B cell (primary cell): ENCODE results near the gene LYSMD1. TPM values are rescaled to one million over a fixed set of nuclear protein-coding genes. Genes with fewer than 3 reads are reported as not detected.
A peak's percentile ranks its signal among the peaks of the same experiment; 100 is the strongest.

Source experiments
- ATAC-seq: fragments of 200-7000 bp; cut with Tn5 transposase; one replicate; pipeline ENCODE4 v1.10.0; 2021; ENCODE audit warnings: low read depth, mild to moderate bottlenecking, moderate number of reproducible peaks, moderate library complexity
- CTCF ChIA-PET: fragments of 350-600 bp; sonication (Branson Sonifier 250); formaldehyde crosslinking; loops from one replicate; lab custom pipeline; 2021; ENCODE audit warnings: antibody characterized with exemption, inconsistent platforms; lab: Charles Lee
- POLR2A ChIA-PET: fragments of 350-600 bp; sonication (Branson Sonifier 250); formaldehyde crosslinking; loops from one replicate; lab custom pipeline; 2021; ENCODE audit warnings: antibody characterized with exemption; lab: Charles Lee
- DNase-seq: peaks from one replicate; pipeline ENCODE4 v3.0.0; 2013
- H2AFZ ChIP-seq: 2 replicates; pipeline ENCODE4 v1.6.1; 2012; ENCODE audit warnings: mild to moderate bottlenecking, low read depth, low read length; ENCODE audit not compliant: insufficient read depth, poor library complexity, severe bottlenecking
- H3K27ac ChIP-seq, 2 donors: 1 replicate in 1 of 2; 2 replicates in 1 of 2; pipeline ENCODE4 v1.5.1; 2012 to 2013; ENCODE audit warnings: low read length in 2 of 2, mild to moderate bottlenecking in 2 of 2, moderate library complexity in 1 of 2
- H3K27me3 ChIP-seq, 4 experiments: fragments of 200-600 bp in 1 of 4; sonication (generic) in 1 of 4; replicated peaks in 1 of 4; 1 replicate in 2 of 4; 2 replicates in 2 of 4; pipeline versions ENCODE4 v1.6.1 to v1.7.0; 2013 to 2016; ENCODE audit warnings: low read length in 3 of 4, mild to moderate bottlenecking in 2 of 4, mixed read lengths in 1 of 4, moderate library complexity in 1 of 4; ENCODE audit not compliant: insufficient read depth in 4 of 4, control insufficient read depth in 3 of 4; ENCODE audit errors: control extremely low read depth in 1 of 4
- H3K36me3 ChIP-seq, 2 experiments: replicated peaks in 1 of 2; 1 replicate in 1 of 2; 2 replicates in 1 of 2; pipeline versions ENCODE4 v1.6.1 to v1.7.1; 2013; ENCODE audit warnings: low read length in 1 of 2; ENCODE audit not compliant: insufficient read depth in 2 of 2, control insufficient read depth in 1 of 2; ENCODE audit errors: control extremely low read depth in 1 of 2, extremely low read depth in 1 of 2
- H3K4me1 ChIP-seq, 2 donors: fragments of 200-600 bp in 1 of 2; sonication (generic) in 1 of 2; 1 replicate in 1 of 2; 2 replicates in 1 of 2; pipeline versions ENCODE4 v1.5.1 to v1.6.1; 2013 to 2017; ENCODE audit warnings: low read length in 2 of 2; ENCODE audit not compliant: control insufficient read depth in 2 of 2, insufficient read depth in 2 of 2
- H3K4me2 ChIP-seq: replicated peaks from 2 replicates; pipeline ENCODE3; 2012; ENCODE audit warnings: mild to moderate bottlenecking, low read depth, low read length; ENCODE audit not compliant: poor library complexity, severe bottlenecking
- H3K4me3 ChIP-seq, 5 experiments: fragments of 200-600 bp in 1 of 5; sonication (generic) in 1 of 5; 1 replicate in 3 of 5; 2 replicates in 2 of 5; pipeline versions ENCODE4 v1.5.1 to v1.7.0; 2011 to 2016; ENCODE audit warnings: low read length in 4 of 5, mild to moderate bottlenecking in 4 of 5, low read depth in 2 of 5, control low read depth in 1 of 5, moderate library complexity in 1 of 5; ENCODE audit not compliant: insufficient read depth in 1 of 5; ENCODE audit errors: control extremely low read depth in 1 of 5, extremely low read depth in 1 of 5
- H3K79me2 ChIP-seq: fragments of 200-600 bp; sonication (generic); one replicate; pipeline ENCODE4 v1.6.0; 2016; ENCODE audit warnings: low read length; ENCODE audit not compliant: control insufficient read depth, insufficient read depth
- H3K9ac ChIP-seq: fragments of 200-600 bp; sonication (generic); 2 replicates; pipeline ENCODE4 v1.6.1; 2017; ENCODE audit warnings: mild to moderate bottlenecking, low read length, moderate library complexity
- H3K9me3 ChIP-seq, 3 donors: one replicate each; pipeline versions ENCODE4 v1.6.1 to v1.7.1; 2013; ENCODE audit warnings: low read length in 2 of 3; ENCODE audit not compliant: control insufficient read depth in 2 of 3, insufficient read depth in 1 of 3; ENCODE audit errors: control extremely low read depth in 1 of 3
- H4K20me1 ChIP-seq: 2 replicates; pipeline ENCODE4 v1.6.0; 2012; ENCODE audit warnings: mild to moderate bottlenecking, low read length; ENCODE audit not compliant: insufficient read depth, control insufficient read depth, poor library complexity, severe bottlenecking
- H3K27ac Mint-ChIP-seq: one replicate; pipeline ENCODE4 v1.8.0; 2021; ENCODE audit warnings: mixed read lengths
- H3K27me3 Mint-ChIP-seq: one replicate; pipeline ENCODE4 v1.8.0; 2021; ENCODE audit warnings: mixed read lengths
- H3K4me1 Mint-ChIP-seq: one replicate; pipeline ENCODE4 v1.8.0; 2021; ENCODE audit warnings: mixed read lengths
- H3K4me3 Mint-ChIP-seq: one replicate; pipeline ENCODE4 v1.8.0; 2021; ENCODE audit warnings: mixed read lengths
- H3K9me3 Mint-ChIP-seq: one replicate; pipeline ENCODE4 v1.8.0; 2022; ENCODE audit warnings: mixed read lengths; ENCODE audit not compliant: insufficient read depth
- CTCF ChIP-seq: fragments of 200-600 bp; IDR thresholded peaks from one replicate; pipeline ENCODE4 v1.8.0; 2022; ENCODE audit warnings: antibody characterized with exemption, mild to moderate bottlenecking
- EZH2 ChIP-seq: IDR thresholded peaks from 2 replicates; pipeline ENCODE4 v1.6.1; 2012; ENCODE audit warnings: borderline replicate concordance, low read depth, mild to moderate bottlenecking, moderate library complexity, low read length; ENCODE audit not compliant: insufficient read depth, poor library complexity, severe bottlenecking
- WGBS: methylation state at CpG from one replicate; pipeline ENCODE4 v1.1.5; 2013; ENCODE audit warnings: missing lambda C conversion rate; ENCODE audit not compliant: insufficient coverage; 5-methylcytosine and 5-hydroxymethylcytosine counted together
- intact Hi-C: fragments of 100-400 bp; cut with micrococcal nuclease; formaldehyde crosslinking; loops from one replicate; pipeline ENCODE4 v1.10.0; 2022
- polyA plus RNA-seq: library from polyadenylated mRNA; depleted of rRNA; stranded (reverse); fragments of >200 nt; gene quantifications from 2 replicates; pipeline ENCODE4 v1.2.3, GENCODE V29; 2012
- total RNA-seq, 2 donors: library from RNA; stranded (reverse); fragments of 120-200 nt in 1 of 2; gene quantifications; 1 replicate in 1 of 2; 2 replicates in 1 of 2; pipeline versions ENCODE4 v1.2.3 to v1.2.4, GENCODE V29; 2013 to 2022

The LYSMD1 gene
- total and polyA plus RNA-seq, 2 donors (not counting 1 experiment from before 2014, with no cell fraction given) = 1.4 to 5.8 TPM

GRCh38 chr1:151166505-151166956 lies 829 bp upstream of the LYSMD1 start:
- no peaks in the 10 kb centered on the region for H3K27me3 Mint-ChIP-seq
- peak overlapping the region; percentile 92 for H3K4me3 Mint-ChIP-seq
- ChIA-PET CTCF (interaction anchor here (1.0 to 2.7 kb wide), 4 partner anchors 9 to 173 kb away, joined by 3 to 9 read pairs (median 6); partner anchors contain the start of gene TNFAIP8L2), POLR2A (interaction anchor here (0.6 to 1.6 kb wide), 5 partner anchors 10 to 88 kb away, joined by 3 to 8 read pairs (median 4); partner anchors contain the start of genes PSMD4, TNFAIP8L2 and VPS72)
- Histone ChIP-seq H3K9me3 (no peaks in the 10 kb centered on the region), H3K4me2 (peak overlapping the region; percentile 91), H3K27ac (peak overlapping the region; percentile 26 to 80), H3K27me3 (no peaks in the 10 kb centered on the region), H3K79me2 (peaks cover 20% of the 10 kb centered on the region), H4K20me1 (peaks cover 4% of the 10 kb centered on the region), H3K9ac (peak overlapping the region; percentile 82), H3K4me1 (peaks cover 16 to 21% of the 10 kb centered on the region in 2 donors), H3K36me3 (peaks cover 3 to 38% of the 10 kb centered on the region in 2 experiments), H3K4me3 (peak overlapping the region; percentile 81 to 99 (median 92)), H2AFZ (peak overlapping the region; percentile 74)
- no peak for TF ChIP-seq EZH2
- no peak for TF ChIP-seq CTCF
- H3K4me1 Mint-ChIP-seq = peaks cover 35% of the 10 kb centered on the region
- H3K27ac Mint-ChIP-seq = peak overlapping the region; percentile 96
- WGBS = 1% methylated on average over 11 of the region's 15 CpGs
- H3K9me3 Mint-ChIP-seq = no peaks in the 10 kb centered on the region
- ATAC-seq (no peak), DNase-seq (no peak)
- intact Hi-C loops = loop anchor here (1.0 to 10.0 kb wide), 4 partner anchors 20 to 682 kb away; partner anchors contain the start of genes CTSS, RFX5, SEMA6C and TARS2

GRCh38 chr1:151165281-151165737 lies 393 bp downstream of the LYSMD1 start:
- Histone ChIP-seq H3K27ac (peak overlapping the region in 1 of 2 donors; percentile 34), H3K9me3 (no peaks in the 10 kb centered on the region), H3K4me1 (peaks cover 16 to 22% of the 10 kb centered on the region in 2 donors), H3K4me3 (peak overlapping the region; percentile 81 to 99 (median 92)), H3K27me3 (no peaks in the 10 kb centered on the region), H2AFZ (peak overlapping the region; percentile 68), H3K36me3 (peaks cover 3 to 33% of the 10 kb centered on the region in 2 experiments), H3K79me2 (peaks cover 22% of the 10 kb centered on the region), H4K20me1 (peaks cover 4% of the 10 kb centered on the region), H3K4me2 (peak overlapping the region; percentile 91), H3K9ac (peak overlapping the region; percentile 82)
- peak overlapping the region; percentile 96 for H3K27ac Mint-ChIP-seq
- CTCF ChIA-PET = interaction anchor here (1.0 to 2.6 kb wide), 3 partner anchors 8 to 94 kb away, joined by 3 to 6 read pairs (median 4); partner anchors contain the start of genes GABPB2 and TNFAIP8L2
- H3K9me3 Mint-ChIP-seq = no peaks in the 10 kb centered on the region
- H3K4me3 Mint-ChIP-seq = peak overlapping the region; percentile 92
- no peak for TF ChIP-seq EZH2
- TF ChIP-seq CTCF = no peak
- no peaks in the 10 kb centered on the region for H3K27me3 Mint-ChIP-seq
- POLR2A ChIA-PET = interaction anchor here (0.6 to 1.6 kb wide), 3 partner anchors 25 to 185 kb away, joined by 3 to 8 read pairs (median 4); partner anchors contain the start of genes PI4KB and VPS72
- ATAC-seq = no peak
- 37% methylated on average over 12 of the region's 15 CpGs for WGBS
- DNase-seq = peak; percentile 33
- intact Hi-C loops = loop anchor here (1.0 to 10.0 kb wide), 9 partner anchors 9 to 681 kb away; partner anchors contain the start of genes CTSS, PIP5K1A, PRUNE1 and PSMD4
- H3K4me1 Mint-ChIP-seq = peaks cover 37% of the 10 kb centered on the region
